ENCODE results near the gene PCNX3.

Gene PCNX3

GRCh38 chr11:65617990-65618751 lies 2.6 kb downstream of the PCNX3 start:
- in situ Hi-C loops (cut with MboI; ENCODE audit: low sequenced_read_pairs): no loop called here

GRCh38 chr11:65618763-65619162 lies 3.2 kb downstream of the PCNX3 start:
- in situ Hi-C loops (cut with MboI; ENCODE audit: low sequenced_read_pairs): no loop called here

GRCh38 chr11:65619281-65619928 lies 3.8 kb downstream of the PCNX3 start:
- in situ Hi-C loops (cut with MboI; ENCODE audit: low sequenced_read_pairs): no loop called here

GRCh38 chr11:65620666-65621065 lies 5.1 kb downstream of the PCNX3 start:
- in situ Hi-C loops (cut with MboI; ENCODE audit: low sequenced_read_pairs): no loop called here

GRCh38 chr11:65621460-65621859 lies 5.9 kb downstream of the PCNX3 start:
- in situ Hi-C loops (cut with MboI; ENCODE audit: low sequenced_read_pairs): no loop called here

- in situ Hi-C loops (cut with MboI; ENCODE audit: low sequenced_read_pairs): no loop called here
Observed at GRCh38 chr11:65622011-65622410, 6.4 kb downstream of the PCNX3 start.

- in situ Hi-C loops (cut with MboI; ENCODE audit: low sequenced_read_pairs): no loop called here
Observed at GRCh38 chr11:65623177-65623576, 7.6 kb downstream of the PCNX3 start.

GRCh38 chr11:65623852-65624616 lies 8.5 kb downstream of the PCNX3 start:
- in situ Hi-C loops (cut with MboI; ENCODE audit: low sequenced_read_pairs): no loop called here

- in situ Hi-C loops (cut with MboI; ENCODE audit: low sequenced_read_pairs): no loop called here
Observed at GRCh38 chr11:65624931-65625627, 9.5 kb downstream of the PCNX3 start.

GRCh38 chr11:65625628-65626342 lies 10.2 kb downstream of the PCNX3 start:
- in situ Hi-C loops (cut with MboI; ENCODE audit: low sequenced_read_pairs): no loop called here

GRCh38 chr11:65627202-65627601 lies 11.6 kb downstream of the PCNX3 start:
- in situ Hi-C loops (cut with MboI; ENCODE audit: low sequenced_read_pairs): no loop called here

GRCh38 chr11:65629579-65629978 lies 14.0 kb downstream of the PCNX3 start:
- in situ Hi-C loops (cut with MboI; ENCODE audit: low sequenced_read_pairs): no loop called here

GRCh38 chr11:65630215-65630614 lies 14.6 kb downstream of the PCNX3 start:
- in situ Hi-C loops (cut with MboI; ENCODE audit: low sequenced_read_pairs): no loop called here

GRCh38 chr11:65633390-65634108 lies 18.0 kb downstream of the PCNX3 start:
- in situ Hi-C loops (cut with MboI; ENCODE audit: low sequenced_read_pairs): no loop called here

- in situ Hi-C loops (cut with MboI; ENCODE audit: low sequenced_read_pairs): no loop called here
Observed at GRCh38 chr11:65634109-65634436, 18.5 kb downstream of the PCNX3 start.

GRCh38 chr11:65634440-65634839 lies 18.9 kb downstream of the PCNX3 start:
- in situ Hi-C loops (cut with MboI; ENCODE audit: low sequenced_read_pairs): no loop called here

- in situ Hi-C loops (cut with MboI; ENCODE audit: low sequenced_read_pairs): no loop called here
Observed at GRCh38 chr11:65634905-65635731, 19.5 kb downstream of the PCNX3 start.

- in situ Hi-C loops (cut with MboI; ENCODE audit: low sequenced_read_pairs): no loop called here
Observed at GRCh38 chr11:65636108-65637031, 20.8 kb downstream of the PCNX3 start.

Measured in HL-60/S4 treated with phorbol 12-myristate 13-acetate at 8.2 ng/mL for 4 days and 3 days (cell line).